NCI-H1417 (cell line): Measurements from ENCODE around the gene PTPRA.
A peak's percentile ranks its signal among the peaks of the same experiment; 100 is the strongest.
"Not testable (repeated sequence)": the region's sequence is repeated elsewhere in the genome, so short reads cannot be mapped to it uniquely, and the experiment has no call there.

Source experiments
- DNase-seq, 3 experiments: peaks; one replicate each; lab custom pipeline; 2025; lab: John Stamatoyannopoulos, UW

Gene PTPRA

GRCh38 chr20:3073251-3073643 is 200.0 kb downstream of the PTPRA start:
- DNase-seq: not testable (repeated sequence)

- DNase-seq: peak in 1 of 3 experiments; percentile 66
Observed at GRCh38 chr20:3074812-3075211, 201.5 kb downstream of the PTPRA start.

GRCh38 chr20:3075315-3075714 is 202.0 kb downstream of the PTPRA start:
- not testable (repeated sequence) for DNase-seq

- no peak for DNase-seq
Observed at GRCh38 chr20:3077618-3078134, 204.4 kb downstream of the PTPRA start.

- DNase-seq: no peak
Observed at GRCh38 chr20:3080939-3081388, 207.7 kb downstream of the PTPRA start.

- no peak for DNase-seq
Observed at GRCh38 chr20:3081641-3082040, 208.4 kb downstream of the PTPRA start.

- peak in 2 of 3 experiments; percentile 43 to 44 for DNase-seq
Observed at GRCh38 chr20:3082306-3082951, 209.1 kb downstream of the PTPRA start.

- peak in 1 of 3 experiments; percentile 35 for DNase-seq
Observed at GRCh38 chr20:3082955-3083952, 210.0 kb downstream of the PTPRA start.

- no peak for DNase-seq
Observed at GRCh38 chr20:3084283-3084985, 211.2 kb downstream of the PTPRA start, which contains the start of gene AVP. Gene AVP (minus strand): TSS chr20:3084724. CDS start chr20:3084674, 50 bp downstream.

- DNase-seq: no peak
Observed at GRCh38 chr20:3084986-3085360, 211.7 kb downstream of the PTPRA start.

- no peak for DNase-seq
Observed at GRCh38 chr20:3085571-3086072, 212.3 kb downstream of the PTPRA start.

GRCh38 chr20:3088031-3088430 is 214.8 kb downstream of the PTPRA start:
- DNase-seq: no peak
